H1 (cell line): ENCODE measurements around the gene ALLC. TPM values are rescaled to one million over a fixed set of nuclear protein-coding genes. Genes with fewer than 3 reads are reported as not detected.

Experiments used
- GTF2F1 ChIP-seq: IDR thresholded peaks from 2 replicates; pipeline ENCODE4 v1.6.1; 2012; ENCODE audit warnings: low read depth, low read length, improper control_type of control experiment, borderline replicate concordance
- POU5F1 ChIP-seq: IDR thresholded peaks from 2 replicates; pipeline ENCODE4 v1.6.1; 2011; ENCODE audit warnings: low read depth, mild to moderate bottlenecking, low read length, moderate library complexity
- TCF12 ChIP-seq: IDR thresholded peaks from 2 replicates; pipeline ENCODE4 v1.6.1; 2011; ENCODE audit warnings: low read depth, mild to moderate bottlenecking, low read length
- TEAD4 ChIP-seq: IDR thresholded peaks from 2 replicates; pipeline ENCODE4 v1.6.1; 2012; ENCODE audit warnings: low read depth, low read length, inconsistent platforms, mixed read lengths
- polyA plus RNA-seq, 7 experiments: library from polyadenylated mRNA; depleted of rRNA in 3 of 7; stranded (reverse) in 5 of 7; unstranded in 2 of 7; fragments of >200 nt in 5 of 7; fragments of 200-250 nt in 2 of 7; gene quantifications; 1 replicate in 5 of 7; 2 replicates in 1 of 7; 4 replicates in 1 of 7; pipeline versions ENCODE4 v1.2.1 to v1.2.3, GENCODE V29; 2011 to 2013; ENCODE audit warnings: missing spikeins in 2 of 7, mixed read lengths in 2 of 7
- total RNA-seq: library from RNA; stranded (reverse); fragmentation: NEBNext Ultra II Directional; extraction: Animal tissue kit (Norgen Biotek cat#: 25700); gene quantifications from 2 replicates; pipeline ENCODE4 v1.2.1, GENCODE V29; 2021

ALLC gene
- total and polyA plus RNA-seq, 2 of the 8 experiments (the other 6 are each of a cell fraction or from before 2014, with no cell fraction given), result not detected

- TF ChIP-seq POU5F1 (no peak), GTF2F1 (no peak), TEAD4 (no peak), TCF12 (no peak)
- TF ChIP-seq, all 59 proteins: peak for 0
These were observed 23.3 kb upstream of the ALLC start (continued) for GRCh38 chr2:3634596-3635121.
